Stimulated activated CD8-positive, alpha-beta memory T cell treated with anti-CD3 and anti-CD28 coated beads, Interleukin-15, amount 100 ng/mL, for 4 hours (primary cell): ENCODE data around the gene SLC16A12.

ENCODE experiments used
- DNase-seq, 2 donors: peaks; one replicate each; pipeline ENCODE4 v3.0.0-alpha.2; 2020; ENCODE audit warnings: low read depth in 2 of 2

SLC16A12 gene

DNA sequence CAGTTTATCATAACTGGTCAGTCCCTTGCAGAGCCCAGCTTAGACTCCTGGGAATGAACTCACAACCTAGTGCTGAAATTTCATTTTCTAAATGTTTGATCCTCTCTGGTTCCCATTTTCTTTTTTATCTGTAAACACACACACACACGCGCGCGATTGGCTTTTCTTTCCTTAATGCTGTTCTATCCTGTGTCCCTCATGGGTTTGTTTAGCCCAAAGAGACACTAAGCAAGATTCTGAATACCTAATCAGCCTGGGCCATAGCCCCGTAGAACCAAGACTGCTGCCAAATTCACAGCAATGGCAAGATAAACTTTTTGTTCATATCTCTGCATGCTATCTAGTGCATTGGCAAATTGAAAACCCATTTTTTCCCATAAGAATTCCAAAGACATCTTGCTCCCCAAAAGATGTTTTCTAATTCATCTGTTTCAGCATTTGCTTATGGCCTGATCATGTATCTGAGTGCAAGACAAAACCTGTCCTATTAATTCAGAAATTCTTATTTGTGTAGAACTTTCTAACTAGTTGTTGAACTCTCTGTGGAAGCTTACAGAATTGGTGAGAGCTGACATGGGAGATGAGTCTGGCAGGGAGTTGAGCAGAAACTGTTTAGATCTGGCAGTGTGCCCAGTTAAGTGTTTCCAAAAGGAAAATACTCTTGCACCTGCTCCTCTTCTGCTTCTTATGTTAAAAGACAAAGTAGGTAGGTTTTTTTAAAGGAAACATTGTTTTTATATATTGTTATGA, 144.7 kb downstream of the SLC16A12 start:
- no peak for DNase-seq

DNA sequence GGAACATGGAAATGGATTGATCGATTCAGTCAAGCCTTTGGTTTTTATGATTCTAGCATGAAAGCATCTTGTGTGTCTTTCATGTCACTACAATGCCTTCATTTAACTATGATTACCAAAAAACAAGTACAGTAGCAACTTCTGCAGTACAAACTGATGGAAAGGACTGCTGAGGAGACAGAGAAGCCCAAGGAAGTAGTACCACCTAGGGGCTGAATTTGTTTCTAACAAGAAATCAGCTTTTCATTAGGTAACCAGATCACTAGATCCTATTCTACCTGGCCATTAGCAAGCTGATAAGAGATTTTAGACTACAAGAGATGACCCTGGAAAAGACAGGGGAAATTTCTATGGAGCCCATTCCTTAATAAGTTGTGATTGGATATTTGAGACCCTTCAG, 146.1 kb downstream of the SLC16A12 start:
- no peak for DNase-seq

DNA sequence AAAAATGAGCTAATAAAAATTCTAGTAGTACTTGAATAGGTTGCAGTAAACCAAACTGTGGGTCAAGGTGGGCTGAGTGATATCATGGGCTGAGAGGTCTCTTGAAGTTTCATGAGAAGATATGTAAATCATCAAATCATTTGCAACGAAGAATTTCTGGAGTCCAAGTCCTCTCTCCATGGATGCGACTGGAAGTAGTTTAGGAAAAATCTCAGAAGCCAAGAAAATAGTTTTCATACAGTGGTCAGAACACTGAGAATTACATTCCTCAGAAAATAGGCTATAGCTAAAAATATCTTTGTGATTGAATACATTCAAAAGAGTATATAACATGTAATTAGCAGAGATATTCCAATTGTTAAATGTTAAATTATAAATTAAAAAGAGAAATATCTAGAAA, 146.6 kb downstream of the SLC16A12 start:
- no peak for DNase-seq

DNA sequence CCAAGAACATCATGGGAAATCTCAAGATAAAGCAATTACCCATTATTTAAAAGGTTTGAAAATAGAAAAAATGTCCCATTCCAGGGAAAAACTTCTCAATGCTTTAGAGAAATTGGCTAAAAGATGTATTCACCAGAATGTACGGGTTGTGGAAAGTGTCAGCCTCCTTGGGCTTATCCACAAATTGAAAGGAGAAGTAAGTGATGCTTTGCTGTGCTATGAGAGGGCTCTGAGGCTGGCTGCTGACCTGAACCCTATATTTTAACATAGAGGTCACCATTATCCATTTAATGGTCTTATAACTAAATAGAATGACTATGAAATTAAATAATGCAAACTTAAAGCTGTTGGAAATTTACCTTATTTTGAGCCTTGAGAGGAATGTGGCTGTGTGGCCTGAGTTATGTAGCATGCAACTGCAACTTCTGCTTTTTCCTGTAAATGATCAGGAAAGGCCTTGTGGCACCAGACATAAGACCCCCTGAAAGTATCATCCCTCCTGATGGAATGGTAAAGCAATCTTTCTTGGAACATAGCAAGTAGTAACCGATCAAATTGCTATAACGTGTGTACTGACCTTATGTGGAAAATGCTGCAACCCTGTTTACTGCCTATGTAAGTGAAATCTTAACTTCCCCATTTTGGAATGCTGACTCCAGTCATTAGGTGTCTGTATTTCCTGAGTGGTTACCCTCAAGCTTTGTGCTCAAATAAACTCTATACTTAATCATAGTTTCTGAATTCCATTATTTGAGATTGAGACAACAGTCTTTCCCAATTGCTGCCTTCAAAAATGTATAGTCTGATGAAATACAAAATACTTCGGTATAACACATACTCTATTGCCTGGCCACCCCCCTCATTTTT, 150.7 kb downstream of the SLC16A12 start:
- DNase-seq = no peak

- no peak for DNase-seq
Measured at GRCh38 chr10:89382757-89383156, 152.6 kb downstream of the SLC16A12 start.
